Smooth muscle cell (in vitro differentiated cells): ENCODE results near the gene PTPN3. TPM values are rescaled to one million over a fixed set of nuclear protein-coding genes. Genes with fewer than 3 reads are reported as not detected.
A peak's percentile ranks its signal among the peaks of the same experiment; 100 is the strongest.

Experiments
- DNase-seq: peaks from one replicate; lab custom pipeline; 2025; ENCODE audit not compliant: unreplicated experiment; lab: John Stamatoyannopoulos, UW
- H2AFZ ChIP-seq: fragments of 200-600 bp; sonication (generic); 2 replicates; pipeline ENCODE4 v1.6.0; 2016; ENCODE audit warnings: antibody characterized with exemption, low read depth, mild to moderate bottlenecking
- H3F3A ChIP-seq: fragments of 200-600 bp; sonication (generic); 2 replicates; pipeline ENCODE4 v1.6.0; 2017; ENCODE audit warnings: antibody characterized with exemption, low read depth
- H3K27ac ChIP-seq: fragments of 200-600 bp; sonication (generic); 2 replicates; pipeline ENCODE4 v1.5.1; 2016; ENCODE audit warnings: low read depth, mild to moderate bottlenecking
- H3K27me3 ChIP-seq: fragments of 200-600 bp; sonication (generic); 2 replicates; pipeline ENCODE4 v1.6.1; 2016; ENCODE audit warnings: low read depth, mild to moderate bottlenecking
- H3K36me3 ChIP-seq: fragments of 200-600 bp; sonication (generic); 2 replicates; pipeline ENCODE4 v1.5.1; 2016; ENCODE audit warnings: low read depth
- H3K4me1 ChIP-seq: fragments of 200-600 bp; sonication (generic); 2 replicates; pipeline ENCODE4 v1.5.1; 2016; ENCODE audit warnings: low read depth
- H3K4me2 ChIP-seq: fragments of 200-600 bp; sonication (generic); 2 replicates; pipeline ENCODE4 v1.6.0; 2016; ENCODE audit warnings: mild to moderate bottlenecking
- H3K4me3 ChIP-seq: fragments of 200-600 bp; sonication (generic); 2 replicates; pipeline ENCODE4 v1.5.1; 2016; ENCODE audit warnings: mild to moderate bottlenecking
- H3K79me2 ChIP-seq: fragments of 200-600 bp; sonication (generic); 2 replicates; pipeline ENCODE4 v1.6.0; 2016; ENCODE audit warnings: low read depth, mild to moderate bottlenecking
- H3K9ac ChIP-seq: fragments of 200-600 bp; sonication (generic); 2 replicates; pipeline ENCODE4 v1.6.0; 2016; ENCODE audit warnings: low read depth
- H3K9me3 ChIP-seq: fragments of 200-600 bp; sonication (generic); replicated peaks from 2 replicates; pipeline ENCODE4 v1.5.1; 2016; ENCODE audit warnings: low read depth
- H4K20me1 ChIP-seq: fragments of 200-600 bp; sonication (generic); 2 replicates; pipeline ENCODE4 v1.6.0; 2016; ENCODE audit warnings: low read depth
- CTCF ChIP-seq: fragments of 200-600 bp; sonication (generic); IDR thresholded peaks from 2 replicates; pipeline ENCODE4 v1.5.1; 2017; ENCODE audit warnings: borderline replicate concordance, mild to moderate bottlenecking, antibody characterized with exemption; ENCODE audit not compliant: insufficient read depth, poor library complexity, severe bottlenecking
- WGBS: methylation state at CpG from one replicate; pipeline ENCODE4 v1.1.7; 2016; ENCODE audit warnings: low lambda C conversion rate; 5-methylcytosine and 5-hydroxymethylcytosine counted together
- polyA plus RNA-seq: library from polyadenylated mRNA; unstranded; fragments of >200 nt; fragmentation: Nextera tagmentation; extraction: Ambion mirVana; gene quantifications from 2 replicates; pipeline ENCODE4 v1.2.1, GENCODE V29; 2016
- total RNA-seq: library from RNA; depleted of rRNA; stranded (reverse); fragments of >200 nt; gene quantifications from 2 replicates; pipeline ENCODE4 v1.2.3, GENCODE V29; 2014

The PTPN3 gene
- total and polyA plus RNA-seq, 2 experiments from 2014 or later = 2.2 to 5.5 TPM

- Histone ChIP-seq H3K27ac (no peak overlapping the region), H3K36me3 (no peaks in the 10 kb centered on the region), H3K4me2 (no peak overlapping the region), H3K9ac (no peak overlapping the region), H3K4me3 (no peak overlapping the region), H3K79me2 (no peaks in the 10 kb centered on the region), H2AFZ (no peak overlapping the region), H3K27me3 (no peaks in the 10 kb centered on the region), H3F3A (peaks cover 6% of the 10 kb centered on the region), H4K20me1 (no peaks in the 10 kb centered on the region), H3K4me1 (no peaks in the 10 kb centered on the region), H3K9me3 (no peaks in the 10 kb centered on the region)
- TF ChIP-seq CTCF = no peak
- WGBS = 88% methylated on average over 5 of the region's 5 CpGs
- DNase-seq = no peak
These were observed 43.4 kb downstream of the PTPN3 start for GRCh38 chr9:109454601-109455155.

- no peaks in the 10 kb centered on the region for H3K36me3 ChIP-seq
- H3F3A ChIP-seq = peaks cover 6% of the 10 kb centered on the region
- peak overlapping the region; percentile 67 for H3K27ac ChIP-seq
- no peaks in the 10 kb centered on the region for H3K9me3 ChIP-seq
- no peaks in the 10 kb centered on the region for H4K20me1 ChIP-seq
- no peak overlapping the region for H3K4me3 ChIP-seq
- H2AFZ ChIP-seq = no peak overlapping the region
- no peak overlapping the region for H3K9ac ChIP-seq
- TF ChIP-seq CTCF = no peak
- DNase-seq = no peak
- peak overlapping the region; percentile 21 for H3K4me2 ChIP-seq
- no peaks in the 10 kb centered on the region for H3K27me3 ChIP-seq
- H3K79me2 ChIP-seq = no peaks in the 10 kb centered on the region
- H3K4me1 ChIP-seq = no peaks in the 10 kb centered on the region
These were observed 44.1 kb downstream of the PTPN3 start for GRCh38 chr9:109454041-109454440.

GRCh38 chr9:109453210-109453842, 44.8 kb downstream of the PTPN3 start:
- Histone ChIP-seq H3K36me3 (no peaks in the 10 kb centered on the region), H3K4me2 (no peak overlapping the region), H3K4me1 (no peaks in the 10 kb centered on the region), H2AFZ (no peak overlapping the region), H3K27me3 (no peaks in the 10 kb centered on the region), H3K27ac (peak overlapping the region; percentile 67), H4K20me1 (no peaks in the 10 kb centered on the region), H3K4me3 (no peak overlapping the region), H3K79me2 (no peaks in the 10 kb centered on the region), H3K9me3 (no peaks in the 10 kb centered on the region), H3K9ac (no peak overlapping the region), H3F3A (peaks cover 13% of the 10 kb centered on the region)
- no peak for DNase-seq
- no peak for TF ChIP-seq CTCF
- WGBS = 44% methylated on average over 3 of the region's 3 CpGs

- H3K4me2 ChIP-seq = no peak overlapping the region
- no peak for DNase-seq
These were observed 45.3 kb downstream of the PTPN3 start for GRCh38 chr9:109452761-109453160.

More at GRCh38 chr9:109452761-109453160, 45.3 kb downstream of the PTPN3 start:
- Histone ChIP-seq H3K4me1 (peaks cover 4% of the 10 kb centered on the region), H4K20me1 (no peaks in the 10 kb centered on the region), H3K9ac (no peak overlapping the region), H3K4me3 (no peak overlapping the region), H3K27me3 (no peaks in the 10 kb centered on the region), H3K79me2 (no peaks in the 10 kb centered on the region), H3K27ac (peak overlapping the region; percentile 67), H3F3A (peaks cover 14% of the 10 kb centered on the region), H3K36me3 (no peaks in the 10 kb centered on the region), H3K9me3 (no peaks in the 10 kb centered on the region), H2AFZ (no peak overlapping the region)
- WGBS = 74% methylated on average over 3 of the region's 3 CpGs
- no peak for TF ChIP-seq CTCF
